HepG2 (cell line): ENCODE results near the gene TALDO1. TPM values are rescaled to one million over a fixed set of nuclear protein-coding genes. Genes with fewer than 3 reads are reported as not detected.
A peak's percentile ranks its signal among the peaks of the same experiment; 100 is the strongest.

ENCODE experiments used
- CREBL2 ChIP-seq: sonication (generic); formaldehyde crosslinking; IDR thresholded peaks from 2 replicates; pipeline ENCODE4 v1.8.1; 2023; ENCODE audit warnings: missing genetic modification reagents, mild to moderate bottlenecking, borderline replicate concordance
- IKZF5 ChIP-seq: IDR thresholded peaks from 2 replicates; pipeline ENCODE4 v1.6.1; 2018; ENCODE audit warnings: missing genetic modification reagents, mild to moderate bottlenecking, missing compliant biosample characterization
- KLF16 ChIP-seq, 2 experiments: sonication (generic) in 1 of 2; formaldehyde crosslinking in 1 of 2; IDR thresholded peaks; 2 replicates each; pipeline versions ENCODE4 v1.6.1 to v1.8.0; 2016 to 2023; ENCODE audit warnings: missing genetic modification reagents in 2 of 2, missing compliant biosample characterization in 1 of 2
- NFAT5 ChIP-seq: sonication (generic); formaldehyde crosslinking; IDR thresholded peaks from 2 replicates; pipeline ENCODE4 v1.4.0; 2020; ENCODE audit warnings: missing genetic modification reagents
- POLR2G ChIP-seq: fragments of 200-400 bp; formaldehyde crosslinking; IDR thresholded peaks from 2 replicates; pipeline ENCODE4 v1.6.1; 2018; ENCODE audit warnings: mild to moderate bottlenecking, low read depth, low read length, moderate library complexity
- RCOR2 ChIP-seq: IDR thresholded peaks from 2 replicates; pipeline ENCODE4 v1.6.1; 2016; ENCODE audit warnings: missing biosample characterization, missing genetic modification reagents
- SAFB2 ChIP-seq: sonication (generic); formaldehyde crosslinking; IDR thresholded peaks from 2 replicates; pipeline ENCODE4 v1.5.1; 2020; ENCODE audit warnings: missing genetic modification reagents, low read depth, mild to moderate bottlenecking, borderline replicate concordance
- SNAPC5 ChIP-seq: sonication (generic); formaldehyde crosslinking; IDR thresholded peaks from 2 replicates; pipeline ENCODE4 v1.8.1; 2023; ENCODE audit warnings: mild to moderate bottlenecking, missing genetic modification reagents, borderline replicate concordance
- SUZ12 ChIP-seq: fragments of 150-350 bp; IDR thresholded peaks from 2 replicates; pipeline ENCODE4 v1.6.1; 2014; ENCODE audit warnings: low read depth, low read length
- TCF7 ChIP-seq: sonication (generic); IDR thresholded peaks from 2 replicates; pipeline ENCODE4 v1.6.1; 2016; ENCODE audit warnings: antibody characterized with exemption, low read depth
- ZBTB20 ChIP-seq: sonication (generic); formaldehyde crosslinking; IDR thresholded peaks from 2 replicates; pipeline ENCODE4 v1.8.1; 2023; ENCODE audit warnings: missing genetic modification reagents, low read depth, mild to moderate bottlenecking, borderline replicate concordance
- ZFP36L1 ChIP-seq: sonication (generic); formaldehyde crosslinking; IDR thresholded peaks from 2 replicates; pipeline ENCODE4 v1.8.0; 2022; ENCODE audit warnings: mild to moderate bottlenecking, missing genetic modification reagents, moderate library complexity
- ZFP91 ChIP-seq: sonication (generic); formaldehyde crosslinking; IDR thresholded peaks from 2 replicates; pipeline ENCODE4 v1.9.0; 2022; ENCODE audit warnings: missing genetic modification reagents, mild to moderate bottlenecking, borderline replicate concordance
- ZNF3 ChIP-seq: IDR thresholded peaks from 2 replicates; pipeline ENCODE4 v1.7.0; 2017; ENCODE audit warnings: inconsistent platforms
- ZNF580 ChIP-seq: IDR thresholded peaks from 2 replicates; pipeline ENCODE4 v1.6.1; 2016; ENCODE audit warnings: low read depth, borderline replicate concordance
- ZNF589 ChIP-seq: sonication (generic); formaldehyde crosslinking; conservative IDR thresholded peaks from 2 replicates; pipeline ENCODE4 v1.8.0; 2022; ENCODE audit warnings: mild to moderate bottlenecking, moderate library complexity, missing genetic modification reagents
- ZNF629 ChIP-seq: sonication (generic); formaldehyde crosslinking; conservative IDR thresholded peaks from 2 replicates; pipeline ENCODE4 v1.5.0; 2020; ENCODE audit warnings: missing genetic modification reagents
- ZNF652 ChIP-seq: IDR thresholded peaks from 2 replicates; pipeline ENCODE4 v1.6.1; 2016; ENCODE audit warnings: low read depth, borderline replicate concordance
- ZNF713 ChIP-seq: sonication (generic); formaldehyde crosslinking; IDR thresholded peaks from 2 replicates; pipeline ENCODE4 v1.4.0; 2020; ENCODE audit warnings: mild to moderate bottlenecking, missing genetic modification reagents
- ZNF816 ChIP-seq: sonication (generic); formaldehyde crosslinking; IDR thresholded peaks from 2 replicates; pipeline ENCODE4 v1.8.0; 2022; ENCODE audit warnings: missing genetic modification reagents, mild to moderate bottlenecking, borderline replicate concordance
- polyA plus RNA-seq, 8 experiments: library from polyadenylated mRNA; depleted of rRNA in 3 of 8; stranded (reverse) in 7 of 8; unstranded in 1 of 8; fragments of >200 nt; fragmentation: Illumina TruSeq in 4 of 8; extraction: Trizol in 4 of 8; gene quantifications; 2 replicates each; pipeline versions ENCODE4 v1.2.1 to v1.2.3, GENCODE V29; 2011 to 2016; ENCODE audit warnings: low read depth in 4 of 8, missing spikeins in 1 of 8, mixed read lengths in 1 of 8; ENCODE audit not compliant: insufficient read depth in 1 of 8
- total RNA-seq, 5 experiments: library from RNA; depleted of rRNA; stranded (reverse); fragments of >200 nt; fragmentation: Illumina TruSeq; extraction: Trizol; gene quantifications; 2 replicates each; pipeline ENCODE4 v1.2.3, GENCODE V29; 2016; ENCODE audit warnings: low read depth in 1 of 5

Gene TALDO1
- total and polyA plus RNA-seq, 2 of the 13 experiments (the other 11 are each of a cell fraction or from before 2014, with no cell fraction given) = 107 to 240 TPM

- TF ChIP-seq ZNF816 (CRISPR knock-in tag) = 0 out of 2 replicates have a peak, but pooled peaks have one; percentile 63
- TF ChIP-seq ZFP91 (CRISPR knock-in tag) = peak; percentile 86
- TF ChIP-seq CREBL2 (CRISPR knock-in tag) = no peak
- TF ChIP-seq ZNF3 (CRISPR knock-in tag) = no peak
- peak; percentile 69 for TF ChIP-seq POLR2G
- no peak for TF ChIP-seq SNAPC5 (CRISPR knock-in tag)
- TF ChIP-seq ZNF580 (CRISPR knock-in tag) = peak; percentile 46; the same call in 1 of the 2 replicates
- TF ChIP-seq IKZF5 (CRISPR knock-in tag) = peak; percentile 80
- peak; percentile 41; the same call in 1 of the 2 replicates for TF ChIP-seq ZNF629 (CRISPR knock-in tag)
- peak; percentile 4 to 84; a peak in 2 of 4 replicates for TF ChIP-seq KLF16 (CRISPR knock-in tag; IDR thresholded peaks at IDR 0.05)
- no peak for TF ChIP-seq ZNF652 (CRISPR knock-in tag)
- peak; percentile 69; the same call in 1 of the 2 replicates for TF ChIP-seq RCOR2 (CRISPR knock-in tag)
- TF ChIP-seq ZNF713 = peak; percentile 75; the same call in 1 of the 2 replicates
- TF ChIP-seq SAFB2 (CRISPR knock-in tag) = no peak
- TF ChIP-seq TCF7 = 0 out of 2 replicates have a peak, but pooled peaks have one; percentile 7
- peak; percentile 76; the same call in 1 of the 2 replicates for TF ChIP-seq ZFP36L1 (CRISPR knock-in tag)
- TF ChIP-seq SUZ12 = no peak
- peak; percentile 86 for TF ChIP-seq ZBTB20
- TF ChIP-seq NFAT5 (CRISPR knock-in tag) = peak; percentile 22; the same call in 1 of the 2 replicates
- 0 out of 2 replicates have a peak, but pooled peaks have one; percentile 45 for TF ChIP-seq ZNF589 (CRISPR knock-in tag)
Measured at GRCh38 chr11:706957-707816, 40.1 kb upstream of the TALDO1 start (continued).
